ENCODE results near the gene TUNAR.
"Not testable (repeated sequence)": the region's sequence is repeated elsewhere in the genome, so short reads cannot be mapped to it uniquely, and the experiment has no call there.

Gene TUNAR

GRCh38 chr14:95920769-95921438, 44.3 kb downstream of the TUNAR start:
- DNase-seq = no peak

DNA sequence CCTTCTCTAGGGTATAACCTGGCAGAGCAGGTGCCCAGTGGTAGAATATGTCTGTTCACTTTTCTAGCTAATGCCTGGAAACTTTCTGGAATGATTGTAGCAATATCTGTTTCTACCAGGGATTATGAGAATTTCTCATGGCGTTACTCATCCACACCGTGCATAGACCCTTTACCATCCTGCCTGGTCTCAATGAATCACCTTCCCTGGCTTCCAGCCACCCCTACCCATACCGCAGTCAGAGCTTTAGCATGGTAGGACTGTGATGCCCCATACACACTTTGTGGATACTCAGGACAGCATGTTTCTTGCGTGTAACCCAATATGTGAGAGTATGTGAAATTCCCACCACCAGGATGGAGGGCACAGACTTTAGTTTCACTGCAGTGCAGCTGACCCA, 45.4 kb downstream of the TUNAR start:
- no peak for DNase-seq

GRCh38 chr14:95928751-95929150, 52.1 kb downstream of the TUNAR start:
- no peak for DNase-seq

GRCh38 chr14:95931384-95931783, 54.8 kb downstream of the TUNAR start:
- DNase-seq = no peak

DNA sequence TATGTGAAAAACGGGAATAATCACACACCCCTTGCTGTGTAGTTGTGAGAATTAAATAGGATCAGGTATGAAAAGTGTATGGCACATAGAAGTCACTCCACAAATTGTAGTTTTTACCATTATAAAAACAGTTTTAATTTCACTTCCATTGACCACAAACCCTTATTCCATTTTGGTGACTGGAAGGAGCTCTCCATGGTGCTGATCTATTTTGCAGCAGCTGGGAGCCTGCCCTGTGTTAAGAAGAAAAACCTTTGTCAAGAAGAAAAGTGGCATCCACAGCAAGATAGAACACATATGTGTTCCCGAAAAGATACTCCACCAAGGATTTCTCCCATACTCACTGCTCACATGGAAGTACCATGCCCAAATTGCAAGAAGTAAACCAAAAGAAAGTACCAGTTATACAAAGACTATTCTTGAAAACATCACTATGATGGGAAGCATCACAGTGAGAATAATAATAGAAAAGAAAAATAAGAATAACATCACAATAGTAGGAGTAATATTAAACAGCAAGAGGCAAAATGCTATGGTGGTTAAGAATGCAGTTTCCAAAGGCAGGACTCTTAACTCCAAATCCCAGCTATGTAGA, 58.7 kb downstream of the TUNAR start:
- no peak for DNase-seq

- no peak for DNase-seq
Measured at GRCh38 chr14:95936041-95936440, 59.4 kb downstream of the TUNAR start.

- no peak for DNase-seq
Measured at GRCh38 chr14:95939335-95939734, 62.7 kb downstream of the TUNAR start.

- DNase-seq = no peak
Measured at GRCh38 chr14:95941897-95942296, 65.3 kb downstream of the TUNAR start.

DNA sequence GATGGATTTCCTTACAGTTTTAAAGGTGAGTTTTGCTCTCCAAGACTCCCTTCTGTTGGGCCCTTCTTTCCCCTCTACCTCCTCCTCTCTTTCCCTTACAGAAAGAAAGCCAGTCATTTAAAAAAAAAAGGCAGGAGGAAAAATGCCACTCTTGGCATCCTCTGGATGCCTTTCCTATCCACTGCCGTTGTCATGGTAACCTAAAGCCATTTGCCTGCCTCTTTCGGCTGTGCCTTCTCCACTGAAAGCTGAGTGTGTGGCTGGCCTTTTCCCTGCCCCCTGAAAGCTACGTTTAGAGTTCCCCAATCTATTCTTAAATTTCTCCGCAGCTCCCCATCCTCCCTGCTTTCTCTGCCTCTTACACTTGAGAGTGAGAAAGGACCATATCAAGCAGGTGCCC, 67.1 kb downstream of the TUNAR start:
- DNase-seq = no peak

DNA sequence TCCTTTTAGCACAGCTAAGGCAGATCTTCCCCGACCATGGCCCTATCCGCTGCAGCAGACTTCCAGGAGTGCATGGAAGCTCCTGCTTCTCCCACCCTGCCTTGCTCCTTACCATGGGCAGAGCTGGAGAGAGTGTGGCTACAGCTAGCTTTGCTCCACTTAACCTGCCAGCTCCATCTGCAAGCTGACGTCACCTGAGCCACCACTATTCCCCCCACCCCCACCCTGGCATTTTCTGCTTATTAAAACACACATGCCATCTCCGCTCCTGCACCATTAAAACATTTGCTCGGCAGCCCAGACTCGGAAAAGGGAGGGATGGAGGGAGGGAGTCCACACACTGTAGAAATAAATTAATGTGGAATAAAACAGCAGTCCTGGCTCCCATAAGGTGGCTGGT, 67.8 kb downstream of the TUNAR start:
- no peak for DNase-seq

DNA sequence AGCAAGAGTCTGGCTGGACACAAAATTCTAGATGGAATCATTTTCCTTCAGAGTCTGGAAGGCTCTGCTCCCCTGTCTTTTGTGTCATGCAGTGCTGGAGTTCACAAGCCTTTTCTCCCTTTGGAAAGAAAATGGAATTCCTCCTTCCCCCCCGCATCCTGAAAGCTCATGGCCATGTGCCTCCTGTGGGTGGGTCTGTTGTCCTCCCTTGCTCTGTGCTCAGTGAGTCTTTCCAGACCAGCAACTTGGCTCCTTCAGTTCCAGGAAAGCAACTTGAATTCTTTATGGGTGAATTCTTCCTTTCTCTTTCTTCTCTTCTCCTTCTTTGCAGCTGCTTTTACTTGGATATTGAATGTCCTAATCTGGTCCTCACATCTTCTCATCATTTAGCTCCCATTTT, 70.2 kb downstream of the TUNAR start:
- no peak for DNase-seq

DNA sequence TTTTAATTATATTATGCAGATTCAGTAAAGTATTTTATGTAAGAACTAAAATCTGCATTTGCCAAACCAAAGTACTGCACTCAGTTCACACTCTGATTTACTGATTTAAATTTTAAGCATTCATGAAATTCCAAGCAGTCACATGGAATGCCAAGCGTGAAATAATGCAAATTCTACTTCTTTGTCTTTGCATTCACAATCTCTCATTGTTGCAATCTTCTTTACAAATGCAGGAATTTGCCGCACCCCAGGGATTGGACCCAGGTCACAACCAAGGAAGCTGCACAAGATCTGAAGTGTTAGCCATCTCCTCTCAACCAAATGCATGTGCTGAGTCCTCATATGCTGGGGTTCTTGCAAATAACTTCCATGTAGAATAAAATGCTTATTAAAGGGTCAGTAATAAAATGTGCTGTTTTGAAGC, 71.9 kb downstream of the TUNAR start:
- no peak for DNase-seq

GRCh38 chr14:95951359-95951758, 74.7 kb downstream of the TUNAR start:
- DNase-seq = no peak

- no peak for DNase-seq
Measured at GRCh38 chr14:95953111-95953724, 76.6 kb downstream of the TUNAR start.

DNA sequence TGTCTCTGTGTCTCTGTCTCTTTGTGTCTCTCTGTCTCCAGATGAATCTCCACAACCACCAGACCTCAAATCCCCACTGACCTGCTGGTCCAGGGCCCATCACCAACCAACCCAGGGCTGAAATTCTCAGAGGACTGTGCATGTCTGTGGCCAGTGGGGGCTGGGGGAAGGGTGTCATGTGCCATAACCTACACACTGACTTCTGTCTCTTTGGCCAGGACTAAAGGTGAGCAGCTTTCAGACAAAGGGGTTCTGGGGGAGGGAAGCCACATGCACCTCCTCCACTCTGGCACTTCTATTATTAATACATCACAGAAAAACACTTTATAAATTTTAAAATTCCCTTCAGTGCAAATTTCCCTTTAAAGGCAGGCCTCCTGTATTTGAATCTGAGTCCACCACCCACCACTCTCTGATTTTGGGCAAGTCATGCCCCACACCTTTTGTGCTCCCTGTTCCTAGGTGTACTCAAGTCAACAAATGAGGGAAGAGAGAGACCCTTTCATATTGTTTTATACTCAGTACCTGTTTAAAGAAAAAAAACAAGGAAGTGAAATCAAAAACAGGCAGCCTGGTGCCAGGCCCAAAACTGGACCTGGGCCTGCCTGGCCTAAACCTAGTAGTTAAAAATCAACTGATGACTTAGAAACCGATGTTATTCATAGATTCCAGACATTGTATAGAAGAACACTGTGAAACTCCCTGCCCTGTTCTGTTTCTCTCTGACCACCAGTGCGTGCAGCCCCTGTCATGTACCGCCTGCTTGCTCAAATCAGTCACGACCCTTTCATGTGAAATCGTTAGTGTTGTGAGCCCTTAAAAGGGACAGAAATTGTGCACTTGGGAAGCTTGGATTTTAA, 80.2 kb downstream of the TUNAR start:
- DNase-seq = no peak

- no peak for DNase-seq
Measured at GRCh38 chr14:95958105-95958504, 81.5 kb downstream of the TUNAR start.

DNA sequence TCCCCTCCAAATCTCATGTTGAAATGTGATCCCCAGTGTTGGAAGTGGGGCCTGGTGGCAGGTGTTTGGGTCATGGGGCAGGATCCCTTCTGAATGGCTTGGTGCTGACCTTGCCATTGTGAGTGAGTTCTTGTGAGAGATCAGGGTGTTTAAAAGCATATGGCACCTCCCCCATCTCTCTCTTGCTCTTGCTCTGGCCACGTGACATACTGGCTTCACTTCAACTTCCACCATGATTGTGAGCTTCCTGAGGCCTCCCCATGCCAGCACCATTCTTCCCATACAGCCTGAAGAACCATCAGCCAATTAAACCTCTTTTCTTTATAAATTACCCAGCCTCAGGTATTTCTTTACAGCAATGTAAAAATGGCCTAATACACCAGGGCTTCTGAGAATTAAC, 82.7 kb downstream of the TUNAR start:
- DNase-seq = no peak

DNA sequence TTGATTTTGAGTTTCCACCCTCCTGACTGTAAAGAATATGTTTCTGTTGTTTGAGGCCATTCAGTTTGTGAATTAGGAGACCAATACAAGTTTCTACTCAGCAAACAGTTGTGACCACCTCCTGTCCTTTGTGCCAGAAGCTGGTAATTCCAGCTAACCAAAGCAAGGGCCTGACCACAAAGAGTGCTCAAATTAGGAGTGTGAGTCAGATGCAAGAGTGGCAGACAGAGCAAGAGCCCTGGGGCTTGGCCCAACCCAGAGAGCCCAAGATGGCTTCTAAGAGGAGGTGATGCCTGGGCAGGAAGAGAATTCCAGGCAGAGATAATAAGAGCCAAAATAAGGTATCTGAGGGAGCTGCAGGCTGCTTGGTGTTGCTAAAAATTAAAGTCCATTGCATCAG, 84.8 kb downstream of the TUNAR start:
- no peak for DNase-seq

DNA sequence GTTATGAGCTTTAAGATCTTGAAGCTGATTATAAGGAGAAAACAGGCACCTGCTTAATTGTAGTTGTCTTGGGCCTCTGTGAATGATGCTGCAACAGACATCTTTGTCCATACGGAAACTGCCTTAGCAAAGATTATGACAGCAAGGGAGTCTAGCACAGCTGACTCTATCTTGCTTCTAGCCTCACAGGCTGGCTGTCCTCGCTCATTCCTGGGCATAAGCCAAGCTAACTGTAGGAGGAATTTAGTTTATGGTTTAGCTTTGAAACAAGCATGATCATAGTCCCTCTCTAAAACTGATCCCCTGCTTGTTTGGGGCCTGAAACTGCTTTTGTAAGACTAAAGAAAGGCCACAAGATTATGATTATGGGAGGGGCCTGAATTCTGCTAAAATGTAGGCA, 88.3 kb downstream of the TUNAR start:
- DNase-seq = no peak

- not testable (repeated sequence) for DNase-seq
Measured at GRCh38 chr14:95968048-95968447, 91.4 kb downstream of the TUNAR start.
